Measurements from ENCODE around the gene PARD6B. TPM values are rescaled to one million over a fixed set of nuclear protein-coding genes. Genes with fewer than 3 reads are reported as not detected.
A peak's percentile ranks its signal among the peaks of the same experiment; 100 is the strongest.

Gene PARD6B
- total and polyA plus RNA-seq, 4 donors = 4.0 to 11.3 (median 5.0) TPM

DNA sequence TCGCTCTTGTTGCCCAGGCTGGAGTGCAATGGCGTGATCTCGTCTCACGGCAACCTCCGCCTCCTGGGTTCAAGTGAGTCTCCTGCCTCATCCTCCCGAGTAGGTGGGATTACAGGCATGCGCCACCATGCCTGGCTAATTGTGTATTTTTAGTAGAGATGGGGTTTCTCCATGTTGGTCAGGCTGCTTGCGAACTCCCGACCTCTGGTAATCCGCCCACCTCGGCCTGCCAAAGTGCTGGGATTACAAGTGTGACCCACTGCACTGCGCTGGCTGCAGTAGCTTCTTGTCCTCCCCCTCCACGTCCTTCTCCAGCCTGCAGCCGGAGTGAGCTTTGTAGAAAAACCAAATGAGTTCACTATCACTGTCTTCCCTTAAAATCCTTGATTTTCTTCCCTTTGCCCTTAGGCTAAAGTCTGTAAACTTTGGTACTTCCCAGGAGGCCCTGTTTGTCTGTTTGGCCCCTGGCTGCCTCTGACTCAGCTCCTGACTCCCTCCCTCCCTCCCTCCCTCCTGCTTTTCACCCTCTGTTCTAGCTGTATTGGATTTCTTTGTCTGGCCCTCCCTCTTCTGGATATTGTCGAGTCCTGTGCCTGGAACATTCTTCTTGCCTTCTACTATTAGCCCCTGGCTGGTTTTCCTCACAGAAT is 12.9 kb downstream of the PARD6B start:
- H3K36me3 ChIP-seq (ENCODE audit: control insufficient read depth, insufficient read depth, low read length) = peaks cover 9% of the 10 kb centered on the region
- H3K4me1 ChIP-seq (ENCODE audit: control insufficient read depth, insufficient read depth, low read length) = peaks cover 17% of the 10 kb centered on the region
- no peak overlapping the region for H3K4me3 ChIP-seq (ENCODE audit: low read depth, low read length)
- 58% methylated on average over 6 of the region's 15 CpGs for WGBS (ENCODE audit: insufficient coverage)
- peak in 2 of 6 donors; percentile 45 to 65 for DNase-seq (ENCODE audit: low read depth in 4 of 6, low spot score in 6 of 6)
- peak overlapping the region; percentile 69 for H3K27ac ChIP-seq (ENCODE audit: low read depth, low read length)
- no peaks in the 10 kb centered on the region for H3K27me3 ChIP-seq (ENCODE audit: control insufficient read depth, insufficient read depth, low read length)
- H3K9me3 ChIP-seq (ENCODE audit: control insufficient read depth, insufficient read depth, low read length) = no peaks in the 10 kb centered on the region

DNA sequence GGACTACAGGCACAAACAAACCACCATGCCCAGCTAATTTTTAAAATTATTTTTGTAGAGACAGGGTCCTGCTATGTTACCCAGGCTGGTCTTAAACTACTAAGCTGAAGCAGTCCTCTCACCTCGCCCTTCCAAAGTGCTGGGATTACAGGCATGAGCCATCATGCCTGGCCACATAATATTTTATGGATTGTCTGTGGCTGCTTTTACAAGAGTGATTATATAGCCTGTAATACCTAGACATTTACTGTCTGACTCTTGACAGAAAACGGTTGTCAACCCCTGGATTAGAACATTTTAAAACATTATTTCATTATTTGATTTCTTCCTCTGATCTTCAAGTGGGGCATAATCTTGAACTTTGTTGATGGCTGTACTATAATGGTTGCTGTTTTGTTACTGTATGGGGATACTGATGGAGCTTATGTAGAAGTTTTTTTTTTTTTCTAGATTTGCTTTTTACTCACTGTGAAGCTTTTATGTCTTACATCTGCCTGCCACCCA is 14.3 kb downstream of the PARD6B start:
- no peak for DNase-seq (ENCODE audit: low read depth in 4 of 6, low spot score in 6 of 6)
- no CpG with 5 or more reads among the region's 2 CpGs for WGBS (ENCODE audit: insufficient coverage)
- Histone ChIP-seq H3K36me3 (ENCODE audit: control insufficient read depth, insufficient read depth, low read length) (peaks cover 6% of the 10 kb centered on the region), H3K27me3 (ENCODE audit: control insufficient read depth, insufficient read depth, low read length) (no peaks in the 10 kb centered on the region), H3K4me3 (ENCODE audit: low read depth, low read length) (no peak overlapping the region), H3K27ac (ENCODE audit: low read depth, low read length) (no peak overlapping the region), H3K4me1 (ENCODE audit: control insufficient read depth, insufficient read depth, low read length) (peaks cover 17% of the 10 kb centered on the region), H3K9me3 (ENCODE audit: control insufficient read depth, insufficient read depth, low read length) (no peaks in the 10 kb centered on the region)

DNA sequence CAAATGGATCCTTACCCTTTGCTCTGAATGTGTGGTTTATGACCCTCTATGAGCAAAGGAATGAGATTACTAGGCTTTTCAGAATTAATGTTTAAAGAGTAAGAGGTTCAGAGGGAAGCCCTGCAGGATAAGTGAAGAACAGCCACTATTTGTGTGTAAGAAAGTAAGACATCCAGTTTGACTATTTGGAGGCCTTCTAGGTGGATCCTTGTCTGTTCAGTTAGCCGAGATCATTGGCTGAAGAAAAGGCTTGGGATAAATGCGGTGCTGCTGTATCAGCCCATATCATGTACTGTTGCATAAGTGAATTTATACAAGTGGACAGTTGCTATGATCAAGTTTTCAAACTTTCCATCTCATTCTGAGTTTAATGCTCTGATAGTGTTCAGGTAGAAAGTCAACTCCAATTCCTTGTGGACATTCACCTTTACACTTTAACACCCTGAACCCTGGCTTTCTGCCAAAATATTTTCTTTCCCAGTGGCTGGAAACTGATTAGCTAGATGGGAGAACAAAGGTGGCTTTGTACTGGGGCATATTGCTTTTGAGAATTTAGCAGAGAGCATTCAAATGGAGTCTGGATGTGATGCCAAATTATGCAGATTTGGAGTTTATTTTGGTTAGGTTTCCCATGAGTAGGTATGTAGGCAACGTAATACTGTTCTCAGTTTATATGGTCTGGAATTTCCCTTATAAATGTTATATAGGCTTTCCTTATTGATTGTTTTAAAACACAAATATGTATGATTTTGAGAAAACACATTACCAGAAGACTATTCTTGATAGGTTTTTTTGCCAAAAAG is 15.0 kb downstream of the PARD6B start:
- 50% methylated on average over 1 of the region's 3 CpGs for WGBS (ENCODE audit: insufficient coverage)
- peak in 2 of 6 donors; percentile 37 to 61 for DNase-seq (ENCODE audit: low read depth in 4 of 6, low spot score in 6 of 6)
- Histone ChIP-seq H3K36me3 (ENCODE audit: control insufficient read depth, insufficient read depth, low read length) (peaks cover 6% of the 10 kb centered on the region), H3K4me3 (ENCODE audit: low read depth, low read length) (no peak overlapping the region), H3K27ac (ENCODE audit: low read depth, low read length) (no peak overlapping the region), H3K27me3 (ENCODE audit: control insufficient read depth, insufficient read depth, low read length) (no peaks in the 10 kb centered on the region), H3K9me3 (ENCODE audit: control insufficient read depth, insufficient read depth, low read length) (no peaks in the 10 kb centered on the region), H3K4me1 (ENCODE audit: control insufficient read depth, insufficient read depth, low read length) (peaks cover 17% of the 10 kb centered on the region)

DNA sequence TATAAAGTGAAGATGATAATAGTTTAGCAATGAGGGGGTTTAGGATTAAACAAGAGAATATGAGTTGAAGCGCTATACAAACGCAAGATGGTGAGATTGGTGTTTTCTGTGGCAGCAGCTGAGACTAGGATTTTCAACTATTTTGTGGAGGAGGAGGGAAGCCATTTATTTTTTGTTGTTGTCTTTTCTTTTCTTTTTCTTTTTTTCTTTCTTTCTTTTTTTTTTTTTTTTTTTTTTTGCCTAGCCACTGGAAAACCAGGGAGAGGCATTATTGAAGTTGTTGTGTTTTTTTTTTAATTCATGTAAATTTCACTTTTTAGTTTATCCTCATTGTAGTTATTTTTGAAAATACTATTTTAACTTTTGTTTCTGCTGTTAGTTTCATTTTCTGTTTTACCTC is 15.9 kb downstream of the PARD6B start:
- no CpG with 5 or more reads among the region's 2 CpGs for WGBS (ENCODE audit: insufficient coverage)

DNA sequence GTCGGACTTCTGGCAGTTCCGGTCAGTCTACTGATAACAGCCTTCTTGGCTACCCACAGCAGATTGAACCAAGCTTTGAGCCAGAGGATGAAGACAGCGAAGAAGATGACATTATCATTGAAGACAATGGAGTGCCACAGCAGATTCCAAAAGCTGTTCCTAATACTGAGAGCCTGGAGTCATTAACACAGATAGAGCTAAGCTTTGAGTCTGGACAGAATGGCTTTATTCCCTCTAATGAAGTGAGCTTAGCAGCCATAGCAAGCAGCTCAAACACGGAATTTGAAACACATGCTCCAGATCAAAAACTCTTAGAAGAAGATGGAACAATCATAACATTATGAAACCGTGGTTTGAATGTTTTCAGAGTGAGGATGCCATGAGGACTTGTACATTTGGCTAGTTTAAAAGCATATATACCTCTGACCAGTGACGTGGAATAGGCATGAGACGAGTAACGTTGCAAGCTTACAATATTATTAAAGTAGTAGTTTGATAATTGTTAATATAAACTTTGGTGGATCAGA is 18.8 kb downstream of the PARD6B start:
- no peak for DNase-seq (ENCODE audit: low read depth in 4 of 6, low spot score in 6 of 6)
- H3K9me3 ChIP-seq (ENCODE audit: control insufficient read depth, insufficient read depth, low read length) = no peaks in the 10 kb centered on the region
- WGBS (ENCODE audit: insufficient coverage) = 80% methylated on average over 1 of the region's 8 CpGs

More for the DNA sequence above, 15.9 kb downstream of the PARD6B start:
- Histone ChIP-seq H3K4me1 (ENCODE audit: control insufficient read depth, insufficient read depth, low read length) (peaks cover 17% of the 10 kb centered on the region), H3K9me3 (ENCODE audit: control insufficient read depth, insufficient read depth, low read length) (no peaks in the 10 kb centered on the region), H3K27ac (ENCODE audit: low read depth, low read length) (no peak overlapping the region), H3K36me3 (ENCODE audit: control insufficient read depth, insufficient read depth, low read length) (peaks cover 3% of the 10 kb centered on the region), H3K27me3 (ENCODE audit: control insufficient read depth, insufficient read depth, low read length) (no peaks in the 10 kb centered on the region), H3K4me3 (ENCODE audit: low read depth, low read length) (no peak overlapping the region)
- no peak for DNase-seq (ENCODE audit: low read depth in 4 of 6, low spot score in 6 of 6)

DNA sequence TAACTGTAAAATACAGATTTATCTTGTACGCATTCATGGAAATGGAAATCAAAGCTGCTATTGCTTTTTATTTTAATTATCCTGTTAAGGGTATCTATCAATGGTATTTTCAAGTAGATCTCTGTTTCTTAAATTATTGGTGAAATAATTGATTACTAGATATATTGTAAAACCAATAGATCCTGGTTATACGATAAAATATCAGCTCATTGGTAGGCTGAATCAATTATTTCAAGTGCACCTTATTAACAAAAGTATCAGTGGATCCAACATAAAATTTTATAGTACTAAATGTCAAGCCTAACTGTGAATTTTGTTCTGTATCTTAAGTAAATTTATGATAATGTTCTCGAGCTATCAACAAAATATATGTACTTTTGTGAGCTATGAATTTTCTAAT is 21.8 kb downstream of the PARD6B start:
- WGBS (ENCODE audit: insufficient coverage) = no CpG with 5 or more reads among the region's 3 CpGs
- H3K4me3 ChIP-seq (ENCODE audit: low read depth, low read length) = no peak overlapping the region
- no peaks in the 10 kb centered on the region for H3K27me3 ChIP-seq (ENCODE audit: control insufficient read depth, insufficient read depth, low read length)
- H3K9me3 ChIP-seq (ENCODE audit: control insufficient read depth, insufficient read depth, low read length) = no peaks in the 10 kb centered on the region
- DNase-seq (ENCODE audit: low read depth in 4 of 6, low spot score in 6 of 6) = no peak
- H3K4me1 ChIP-seq (ENCODE audit: control insufficient read depth, insufficient read depth, low read length) = peaks cover 3% of the 10 kb centered on the region
- no peak overlapping the region for H3K27ac ChIP-seq (ENCODE audit: low read depth, low read length)
- no peaks in the 10 kb centered on the region for H3K36me3 ChIP-seq (ENCODE audit: control insufficient read depth, insufficient read depth, low read length)

More for the DNA sequence above, 18.8 kb downstream of the PARD6B start:
- no peak overlapping the region for H3K4me3 ChIP-seq (ENCODE audit: low read depth, low read length)
- no peaks in the 10 kb centered on the region for H3K36me3 ChIP-seq (ENCODE audit: control insufficient read depth, insufficient read depth, low read length)
- H3K27ac ChIP-seq (ENCODE audit: low read depth, low read length) = peak overlapping the region; percentile 2
- H3K4me1 ChIP-seq (ENCODE audit: control insufficient read depth, insufficient read depth, low read length) = peaks cover 7% of the 10 kb centered on the region
- no peaks in the 10 kb centered on the region for H3K27me3 ChIP-seq (ENCODE audit: control insufficient read depth, insufficient read depth, low read length)

DNA sequence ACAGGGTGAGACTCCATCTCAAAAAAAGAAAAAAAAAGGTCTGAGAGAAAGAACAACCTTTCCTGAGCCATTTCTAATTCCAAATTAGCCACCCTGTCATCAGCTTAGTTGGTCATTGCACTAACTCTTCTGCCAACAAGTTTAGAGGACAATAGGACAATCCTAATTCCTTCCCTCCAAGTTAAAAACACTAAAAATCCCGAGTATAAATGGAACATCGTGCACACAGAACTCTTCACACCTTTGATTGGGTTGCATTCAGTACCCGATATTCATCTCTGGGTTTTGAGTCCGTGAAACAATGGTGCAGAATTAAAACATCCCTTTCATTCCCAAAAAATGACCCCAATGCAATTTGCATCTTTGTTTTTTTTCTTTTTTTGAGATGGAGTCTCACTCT is 23.0 kb downstream of the PARD6B start:
- H3K27ac ChIP-seq (ENCODE audit: low read depth, low read length) = no peak overlapping the region
- WGBS (ENCODE audit: insufficient coverage) = 95% methylated on average over 4 of the region's 4 CpGs
- no peaks in the 10 kb centered on the region for H3K27me3 ChIP-seq (ENCODE audit: control insufficient read depth, insufficient read depth, low read length)
- no peak for DNase-seq (ENCODE audit: low read depth in 4 of 6, low spot score in 6 of 6)
- H3K4me1 ChIP-seq (ENCODE audit: control insufficient read depth, insufficient read depth, low read length) = no peaks in the 10 kb centered on the region
- no peaks in the 10 kb centered on the region for H3K9me3 ChIP-seq (ENCODE audit: control insufficient read depth, insufficient read depth, low read length)
- no peaks in the 10 kb centered on the region for H3K36me3 ChIP-seq (ENCODE audit: control insufficient read depth, insufficient read depth, low read length)
- no peak overlapping the region for H3K4me3 ChIP-seq (ENCODE audit: low read depth, low read length)

DNA sequence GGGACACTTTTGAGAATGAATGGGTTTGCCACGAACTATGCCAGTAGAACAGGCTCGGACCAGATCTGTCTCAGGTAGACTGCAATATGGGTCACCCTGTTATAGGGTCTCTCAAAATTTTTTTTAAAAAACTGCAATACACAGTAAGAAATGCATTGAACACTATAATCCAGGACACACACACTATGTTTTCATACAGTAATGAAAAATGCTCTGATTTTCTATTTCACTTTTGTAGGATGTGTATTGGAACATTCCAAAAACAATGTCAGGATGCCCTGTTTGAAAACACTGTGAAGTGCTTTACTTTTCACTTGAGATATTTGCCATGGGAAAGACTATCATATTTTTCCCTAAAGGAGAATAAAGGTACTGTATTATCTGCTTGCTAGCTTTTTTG is 25.1 kb downstream of the PARD6B start:
- no peak overlapping the region for H3K4me3 ChIP-seq (ENCODE audit: low read depth, low read length)
- H3K9me3 ChIP-seq (ENCODE audit: control insufficient read depth, insufficient read depth, low read length) = no peaks in the 10 kb centered on the region
- no CpG with 5 or more reads among the region's 2 CpGs for WGBS (ENCODE audit: insufficient coverage)
- no peaks in the 10 kb centered on the region for H3K4me1 ChIP-seq (ENCODE audit: control insufficient read depth, insufficient read depth, low read length)
- no peaks in the 10 kb centered on the region for H3K36me3 ChIP-seq (ENCODE audit: control insufficient read depth, insufficient read depth, low read length)
- no peak overlapping the region for H3K27ac ChIP-seq (ENCODE audit: low read depth, low read length)
- DNase-seq (ENCODE audit: low read depth in 4 of 6, low spot score in 6 of 6) = no peak
- H3K27me3 ChIP-seq (ENCODE audit: control insufficient read depth, insufficient read depth, low read length) = no peaks in the 10 kb centered on the region

DNA sequence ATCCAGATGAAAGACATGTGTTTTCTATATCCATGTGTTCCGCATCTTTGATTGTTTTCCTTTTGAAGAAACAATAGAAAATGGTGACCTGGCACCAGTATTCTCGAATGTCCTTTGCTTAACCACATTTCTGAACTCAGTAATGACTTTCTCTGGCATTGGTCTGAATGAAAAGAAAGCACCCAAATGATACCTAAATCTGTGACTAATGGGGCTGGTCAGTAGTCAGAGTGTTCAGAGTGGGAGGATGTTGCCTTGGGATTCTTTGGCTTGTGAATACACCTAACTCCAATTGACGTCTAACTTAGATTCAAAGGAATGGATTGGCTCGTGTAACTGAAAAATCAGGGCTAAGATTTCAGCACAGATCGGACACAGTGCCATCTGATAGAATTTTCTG is 27.1 kb downstream of the PARD6B start:
- Histone ChIP-seq H3K9me3 (ENCODE audit: control insufficient read depth, insufficient read depth, low read length) (no peaks in the 10 kb centered on the region), H3K36me3 (ENCODE audit: control insufficient read depth, insufficient read depth, low read length) (no peaks in the 10 kb centered on the region), H3K4me1 (ENCODE audit: control insufficient read depth, insufficient read depth, low read length) (peaks cover 12% of the 10 kb centered on the region), H3K27ac (ENCODE audit: low read depth, low read length) (no peak overlapping the region), H3K4me3 (ENCODE audit: low read depth, low read length) (no peak overlapping the region), H3K27me3 (ENCODE audit: control insufficient read depth, insufficient read depth, low read length) (no peaks in the 10 kb centered on the region)
- 63% methylated on average over 3 of the region's 5 CpGs for WGBS (ENCODE audit: insufficient coverage)
- no peak for DNase-seq (ENCODE audit: low read depth in 4 of 6, low spot score in 6 of 6)
